ENCODE data around the gene SLC7A14.
A peak's percentile ranks its signal among the peaks of the same experiment; 100 is the strongest.

Gene SLC7A14

DNA sequence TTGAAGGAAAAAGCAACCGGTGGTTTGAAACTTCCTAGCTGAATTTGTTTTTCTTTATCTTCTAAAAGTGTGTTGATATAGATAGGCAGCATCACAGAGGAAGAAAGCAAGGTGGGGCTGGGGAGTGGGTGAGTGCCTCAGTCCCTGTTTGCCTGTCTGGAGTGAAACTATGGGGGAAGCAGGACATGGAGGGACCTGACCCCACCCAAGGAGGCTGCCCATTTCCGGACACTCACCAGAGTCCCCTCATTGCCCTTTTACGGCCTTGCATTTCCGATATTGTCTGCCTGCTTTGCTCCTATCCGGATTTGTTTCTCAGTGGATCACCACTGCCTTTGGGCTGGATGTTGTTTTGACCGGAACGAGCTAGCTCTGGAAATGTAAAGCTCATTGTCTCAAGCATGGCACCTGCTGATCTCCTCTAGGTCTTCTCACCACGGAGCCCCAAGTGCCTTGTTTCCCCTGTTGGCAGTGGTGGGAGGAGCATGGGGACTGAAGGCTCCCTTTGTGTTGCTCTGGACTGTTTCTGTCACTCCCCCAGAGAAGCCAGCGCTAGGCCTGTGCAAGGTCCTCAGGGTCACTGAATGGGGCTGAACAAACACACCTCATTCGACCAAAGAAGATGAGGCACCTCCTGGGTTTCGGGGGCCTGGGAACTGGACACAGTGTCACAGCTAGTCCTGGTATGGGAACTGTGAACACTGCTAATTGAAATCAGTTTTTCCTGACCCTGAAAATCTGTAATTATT lies 160.2 kb downstream of the SLC7A14 start:
- peak in 12 of 14 donors; percentile 7 to 80 (median 69) for DNase-seq

DNA sequence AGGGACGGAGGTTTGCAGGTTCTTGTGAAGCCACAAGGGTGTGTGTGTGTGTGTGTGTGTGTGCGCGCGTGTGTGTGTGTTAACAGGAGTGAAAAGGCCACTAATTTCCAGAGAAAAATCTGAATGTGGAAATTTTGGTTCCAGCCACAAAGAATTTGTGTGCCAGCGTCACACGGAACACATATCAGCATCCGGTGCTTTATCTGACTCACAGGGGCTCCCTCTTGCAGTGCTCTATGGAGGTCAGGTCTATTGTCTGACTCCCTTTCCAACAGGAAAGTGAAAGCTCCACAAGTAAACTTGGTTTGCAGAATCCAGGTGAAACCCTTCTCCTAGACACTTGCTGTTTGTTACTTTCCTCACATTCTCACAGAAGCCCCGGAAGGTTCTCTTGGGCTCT lies 161.0 kb downstream of the SLC7A14 start:
- no peak for DNase-seq

DNA sequence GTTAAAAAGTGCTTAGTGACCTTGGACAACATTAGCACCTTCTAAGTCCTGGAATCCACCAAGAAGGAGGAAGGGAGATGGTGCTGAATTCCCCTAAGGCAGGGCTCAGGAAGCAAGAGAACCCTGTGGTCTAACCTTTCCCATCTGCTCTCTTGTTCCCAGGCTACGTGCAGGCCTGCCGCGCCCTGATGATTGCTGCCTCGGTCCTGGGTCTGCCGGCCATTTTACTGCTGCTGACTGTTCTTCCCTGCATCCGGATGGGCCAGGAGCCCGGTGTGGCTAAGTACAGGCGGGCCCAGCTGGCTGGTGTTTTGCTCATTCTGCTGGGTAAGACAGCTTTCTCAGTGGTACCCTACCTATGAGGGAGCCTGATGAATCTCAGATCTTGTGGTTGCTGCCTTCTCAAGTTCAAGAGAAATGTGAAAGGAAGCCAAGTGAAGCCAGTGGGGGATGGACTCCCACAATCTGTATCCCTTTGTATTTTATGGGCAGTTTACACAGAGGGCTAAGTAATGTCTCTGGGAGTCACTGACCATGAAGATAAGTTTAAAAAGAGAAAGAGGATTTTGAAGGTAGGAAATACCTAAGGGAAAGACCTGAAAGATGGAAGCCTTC lies 162.8 kb downstream of the SLC7A14 start:
- DNase-seq = peak in 3 of 14 donors; percentile 14 to 65 (median 36)

DNA sequence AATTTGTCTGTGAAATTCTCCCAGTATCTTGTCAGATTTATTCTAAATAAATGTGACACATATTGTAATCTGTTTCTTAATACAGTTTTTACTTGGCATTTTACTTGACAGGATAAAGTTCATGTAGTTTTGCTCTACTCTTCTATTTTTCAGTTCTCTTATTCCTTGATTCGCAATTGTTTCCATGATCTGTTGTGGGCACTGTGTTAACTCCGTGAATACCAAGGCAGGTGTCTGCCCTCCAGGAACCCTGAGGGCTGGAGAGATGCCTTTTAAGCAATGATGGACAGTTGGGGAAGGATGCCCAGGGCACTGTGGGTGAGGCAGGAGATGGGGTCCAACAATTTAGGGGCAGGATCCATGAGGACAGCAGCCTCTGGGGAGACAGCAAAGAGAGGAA lies 164.1 kb downstream of the SLC7A14 start:
- no peak for DNase-seq

DNA sequence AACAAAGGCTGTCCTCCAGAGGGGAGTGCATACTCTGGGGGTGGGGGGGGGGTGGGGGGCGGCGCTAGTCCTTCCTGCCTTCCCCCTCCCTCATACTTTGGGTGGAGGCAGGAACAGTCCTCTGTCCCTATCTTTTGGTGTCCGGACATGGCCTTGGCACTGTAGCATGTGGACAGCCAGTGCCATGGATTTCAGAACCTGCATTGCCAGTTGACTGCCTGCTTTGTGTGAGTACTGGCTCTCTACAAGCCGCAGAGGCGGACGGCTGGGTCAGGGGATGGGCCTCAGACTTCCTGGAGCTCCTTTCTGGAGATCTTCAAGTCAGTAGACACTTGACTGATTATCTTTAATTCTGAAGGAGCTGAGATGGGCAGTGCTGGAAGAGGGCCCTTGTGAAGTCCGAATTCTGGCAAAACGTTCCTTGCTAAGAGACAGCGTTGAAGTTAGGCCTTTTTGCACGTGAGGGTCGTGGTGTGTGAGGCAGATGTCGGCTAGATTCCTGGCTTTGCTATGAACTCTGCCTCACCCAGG lies 164.7 kb downstream of the SLC7A14 start:
- DNase-seq = peak in 13 of 14 donors; percentile 14 to 80 (median 62)

DNA sequence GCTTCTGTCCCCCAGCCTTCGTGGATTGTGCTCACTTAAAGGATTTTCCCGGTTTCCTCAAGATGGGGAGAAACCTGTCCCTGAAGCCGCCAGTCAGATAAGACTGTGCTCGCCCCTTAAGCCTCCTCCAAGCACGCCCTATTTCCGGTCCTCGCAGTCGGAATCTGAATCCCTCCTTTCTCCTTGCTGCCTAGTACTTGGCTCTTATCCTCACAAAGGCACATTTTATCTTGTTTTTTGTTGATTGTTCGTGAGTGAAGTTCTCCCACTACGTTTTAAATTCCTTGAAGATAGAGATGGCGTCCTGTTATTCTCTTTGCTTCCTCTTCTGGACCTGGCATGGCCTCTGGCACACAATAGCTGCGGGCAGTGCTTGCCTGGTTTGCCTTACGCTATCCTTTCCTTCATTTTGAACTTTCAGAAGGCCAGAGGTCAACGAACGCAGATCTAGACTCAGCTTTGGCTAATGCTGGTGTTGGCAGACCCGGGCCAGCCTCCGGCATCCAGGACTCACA lies 165.5 kb downstream of the SLC7A14 start:
- DNase-seq = peak in 1 of 14 donors; percentile 57

DNA sequence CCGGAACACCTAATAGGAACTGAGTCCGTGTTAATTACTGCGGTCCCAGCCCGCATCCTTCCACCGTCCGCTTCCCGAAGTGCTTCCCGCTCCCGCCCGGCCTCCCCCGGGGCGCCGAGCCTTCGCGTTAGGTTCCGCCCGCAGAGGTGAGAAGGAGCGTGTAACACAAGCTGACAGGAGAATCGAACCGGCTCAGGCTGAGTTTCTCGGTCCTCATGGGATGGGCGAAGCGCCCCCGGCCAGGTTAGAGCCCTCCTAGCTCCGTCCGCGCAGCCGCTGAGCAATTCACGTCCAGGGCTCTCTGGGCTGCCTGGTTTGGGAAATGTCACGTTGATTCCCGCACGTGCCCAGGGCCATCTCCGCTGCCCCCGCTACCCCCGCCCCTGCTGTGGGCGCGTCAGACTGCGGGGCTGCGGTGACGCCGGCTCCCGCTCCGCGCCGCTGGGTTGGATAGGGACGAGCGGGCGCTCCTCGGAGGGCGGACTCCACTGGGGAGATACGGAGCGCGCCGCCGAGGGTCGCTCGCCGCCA lies 166.3 kb downstream of the SLC7A14 start:
- peak in 8 of 14 donors; percentile 28 to 78 (median 50) for DNase-seq

DNA sequence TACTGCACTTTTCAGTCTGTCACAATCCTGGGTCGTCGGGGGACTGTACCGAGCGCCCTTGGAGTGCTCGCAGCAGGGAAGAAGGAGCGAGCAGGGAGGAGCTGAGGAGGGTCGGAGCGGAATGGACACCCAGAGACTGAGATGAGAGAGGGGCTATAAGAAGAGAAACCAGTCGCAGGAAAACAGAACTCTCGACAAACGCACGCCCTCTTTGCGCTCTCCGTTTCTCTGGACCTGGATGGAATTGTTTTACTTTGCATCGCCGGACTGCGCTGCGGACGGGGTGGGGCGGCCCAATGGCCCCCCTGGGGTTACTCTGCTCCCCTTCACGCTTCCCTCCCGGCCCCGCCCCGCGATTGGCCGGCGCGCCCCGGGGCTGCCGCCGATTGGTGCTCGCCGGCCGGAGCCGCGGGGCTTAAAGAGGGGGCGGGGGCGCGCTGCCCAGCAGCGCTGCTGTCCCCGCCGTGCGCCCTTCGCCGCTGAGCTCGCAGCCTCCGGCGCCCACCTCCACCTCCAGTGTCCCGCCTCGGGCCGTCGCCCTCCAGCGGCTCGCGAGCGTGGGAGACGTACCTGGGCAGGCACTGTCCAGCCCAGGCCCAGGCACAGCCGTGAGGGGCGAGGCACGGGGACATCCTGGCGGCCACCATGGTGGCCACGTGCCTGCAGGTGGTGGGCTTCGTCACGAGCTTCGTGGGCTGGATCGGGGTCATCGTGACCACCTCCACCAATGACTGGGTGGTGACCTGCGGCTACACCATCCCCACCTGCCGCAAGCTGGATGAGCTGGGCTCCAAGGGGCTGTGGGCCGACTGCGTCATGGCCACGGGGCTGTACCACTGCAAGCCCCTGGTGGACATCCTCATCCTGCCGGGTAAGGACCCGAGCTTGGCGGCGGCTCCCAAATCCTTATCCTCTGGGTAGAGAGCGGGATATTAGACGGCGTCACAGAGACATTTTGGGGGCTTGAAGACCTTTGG lies 167.2 kb downstream of the SLC7A14 start, which contains the start of gene CLDN11:
Gene CLDN11, plus strand, starts transcription at position 447 of the 977 bp plus-strand sequence. Its CDS starts 199 bp downstream, at position 646.
- DNase-seq = peak in 12 of 14 donors; percentile 21 to 85 (median 66)

DNA sequence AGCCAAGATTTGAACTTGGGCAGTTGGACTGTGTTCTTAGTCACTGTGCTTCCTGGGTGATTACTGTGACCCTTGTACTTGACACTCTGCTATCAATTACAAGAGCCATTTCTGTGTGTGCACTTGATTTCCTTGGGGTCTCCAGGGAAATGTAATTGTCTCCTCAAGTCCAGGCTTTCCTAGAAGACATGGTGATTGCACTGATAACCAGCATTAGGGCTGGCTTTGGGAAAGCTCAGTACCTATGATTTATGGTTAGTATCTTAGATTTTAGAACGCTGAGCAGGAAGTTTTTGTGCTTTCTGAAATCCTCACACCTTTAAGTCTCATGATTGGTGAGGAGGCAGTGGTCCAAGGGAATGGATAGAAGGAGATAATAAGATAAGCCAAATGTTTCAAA lies 168.8 kb downstream of the SLC7A14 start:
- no peak for DNase-seq

DNA sequence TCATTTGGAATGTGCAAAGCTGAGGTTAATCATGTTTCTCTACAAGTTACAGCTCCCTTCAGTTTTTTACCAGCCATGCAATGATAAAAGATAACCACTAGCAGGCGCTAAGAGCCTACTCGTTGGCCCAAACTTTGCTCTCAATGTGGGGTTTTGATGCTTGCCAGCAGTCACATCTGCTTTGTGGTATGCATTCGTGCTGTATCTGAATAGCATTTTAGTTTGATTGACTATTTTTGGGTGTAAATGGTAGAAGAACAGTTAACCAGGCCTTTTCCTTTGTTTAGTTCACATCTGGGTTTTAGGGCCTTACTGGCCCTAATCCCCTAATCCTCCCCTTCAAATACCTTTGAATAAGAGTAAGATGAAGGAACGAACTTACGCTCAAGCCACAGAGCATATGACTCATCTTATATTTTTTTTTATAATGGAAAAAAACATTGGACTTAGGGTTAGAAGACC lies 171.6 kb downstream of the SLC7A14 start:
- peak in 2 of 14 donors; percentile 21 to 44 for DNase-seq

DNA sequence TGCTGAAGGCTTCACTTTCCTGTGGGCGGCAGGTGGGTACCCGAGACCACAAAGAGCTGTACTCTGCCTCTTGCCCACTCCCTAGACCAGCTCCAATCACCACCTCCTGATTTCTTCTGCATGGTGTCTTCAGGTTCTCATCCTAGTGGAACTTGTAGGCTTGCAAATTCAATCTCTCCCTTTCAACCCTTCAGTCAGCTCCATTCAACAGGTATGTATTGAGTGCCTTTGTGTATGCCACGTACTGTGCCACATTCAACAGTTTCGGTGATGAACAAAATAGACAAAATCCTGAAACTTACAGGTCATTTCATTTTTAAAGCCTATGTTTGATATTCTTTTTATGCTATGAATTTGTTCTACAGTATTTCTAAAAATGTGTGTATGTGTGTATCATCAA lies 172.6 kb downstream of the SLC7A14 start:
- DNase-seq = no peak

DNA sequence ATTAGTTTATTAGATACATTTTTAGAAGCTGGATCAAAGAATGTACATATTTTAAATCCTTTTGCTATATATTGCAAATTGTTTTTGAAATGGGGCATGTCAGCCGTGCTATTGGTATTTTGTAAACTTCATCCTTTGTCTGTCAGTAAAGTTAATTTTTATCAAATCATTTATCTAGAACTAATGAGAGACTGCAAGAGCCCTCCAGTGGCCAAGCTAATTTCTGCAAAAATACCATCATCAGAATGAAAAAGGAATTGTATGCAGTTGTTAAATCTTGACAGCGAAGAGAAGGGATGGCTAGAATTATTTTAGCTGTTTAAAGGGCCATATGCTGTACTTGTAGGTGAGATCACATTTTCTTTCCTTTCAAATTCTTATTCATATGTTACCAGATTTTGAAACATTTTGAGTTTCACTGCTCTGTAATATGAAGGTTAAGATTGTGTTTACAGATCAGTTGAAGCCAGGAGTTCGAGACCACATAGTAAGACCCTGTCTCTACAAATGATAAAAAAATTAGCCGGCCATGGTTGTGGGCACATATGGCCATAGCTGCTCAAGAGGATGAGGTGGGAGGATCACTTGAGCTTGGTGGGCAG lies 175.3 kb downstream of the SLC7A14 start:
- DNase-seq = no peak

All from C1 segment of cervical spinal cord (tissue), 14 donors.